ENCODE data around the gene DEPP1.

DEPP1 gene

GRCh38 chr10:44993226-44993921 lies 14.8 kb upstream of the DEPP1 start:
- no peak for DNase-seq

- no peak for DNase-seq
These were observed 14.2 kb upstream of the DEPP1 start for GRCh38 chr10:44992732-44993225.

GRCh38 chr10:44992070-44992731 lies 13.6 kb upstream of the DEPP1 start:
- no peak for DNase-seq

- no peak for DNase-seq
These were observed 13.0 kb upstream of the DEPP1 start for GRCh38 chr10:44991571-44991970.

- no peak for DNase-seq
These were observed 12.4 kb upstream of the DEPP1 start for GRCh38 chr10:44990965-44991364.

GRCh38 chr10:44990302-44990655 lies 11.7 kb upstream of the DEPP1 start:
- no peak for DNase-seq

GRCh38 chr10:44989597-44990301 lies 11.1 kb upstream of the DEPP1 start:
- DNase-seq: no peak

- no peak for DNase-seq
These were observed 10.5 kb upstream of the DEPP1 start for GRCh38 chr10:44988957-44989585.

GRCh38 chr10:44986670-44987069 lies 8.1 kb upstream of the DEPP1 start:
- no peak for DNase-seq

GRCh38 chr10:44986179-44986578 lies 7.6 kb upstream of the DEPP1 start:
- no peak for DNase-seq

- DNase-seq: no peak
These were observed 6.6 kb upstream of the DEPP1 start for GRCh38 chr10:44985175-44985681.

GRCh38 chr10:44984671-44985101 lies 6.1 kb upstream of the DEPP1 start:
- no peak for DNase-seq

GRCh38 chr10:44983895-44984278 lies 5.3 kb upstream of the DEPP1 start:
- DNase-seq: no peak

- DNase-seq: no peak
These were observed 4.7 kb upstream of the DEPP1 start for GRCh38 chr10:44983066-44983894.

GRCh38 chr10:44982496-44982895 lies 3.9 kb upstream of the DEPP1 start:
- DNase-seq: no peak

- DNase-seq: no peak
These were observed 3.5 kb upstream of the DEPP1 start for GRCh38 chr10:44982114-44982460.

GRCh38 chr10:44981172-44982113 lies 2.8 kb upstream of the DEPP1 start:
- DNase-seq: no peak

- no peak for DNase-seq
These were observed 1.9 kb upstream of the DEPP1 start for GRCh38 chr10:44980309-44981171.

GRCh38 chr10:44979281-44980191 lies 927 bp upstream of the DEPP1 start:
- DNase-seq: no peak
